Stimulated activated CD4-positive, alpha-beta T cell treated with anti-CD3 and anti-CD28 coated beads, Interleukin-4, amount 100 ng/mL, for 48 hours (primary cell): Measurements from ENCODE around the gene BMAL1.

Experiments used
- DNase-seq, 2 donors: peaks; one replicate each; pipeline ENCODE4 v3.0.0-alpha.2; 2020; ENCODE audit warnings: low read depth in 2 of 2

Gene BMAL1

DNA sequence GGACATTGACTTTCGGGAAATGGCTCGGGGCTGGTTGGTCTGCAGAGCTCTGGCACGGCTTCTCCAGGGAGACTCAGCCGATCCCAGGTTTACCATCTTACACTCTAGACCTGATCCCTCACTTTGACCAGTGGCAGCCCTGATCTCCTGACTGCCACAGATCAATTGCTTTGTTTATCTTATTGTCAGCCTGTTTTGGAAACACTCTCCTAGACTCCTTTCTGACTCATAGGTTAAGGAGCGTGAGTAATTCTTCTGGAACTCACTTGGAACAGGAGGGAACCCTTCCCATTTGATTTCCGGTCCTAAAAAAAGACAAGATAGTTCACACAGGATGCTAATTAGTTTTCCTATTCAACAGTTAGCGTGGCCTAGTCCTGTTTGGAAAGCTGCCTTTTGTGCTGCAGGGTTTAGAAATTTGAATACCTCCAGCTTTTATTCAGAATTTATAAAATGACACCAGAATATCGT is 16.0 kb upstream of the BMAL1 start:
- DNase-seq, result no peak

DNA sequence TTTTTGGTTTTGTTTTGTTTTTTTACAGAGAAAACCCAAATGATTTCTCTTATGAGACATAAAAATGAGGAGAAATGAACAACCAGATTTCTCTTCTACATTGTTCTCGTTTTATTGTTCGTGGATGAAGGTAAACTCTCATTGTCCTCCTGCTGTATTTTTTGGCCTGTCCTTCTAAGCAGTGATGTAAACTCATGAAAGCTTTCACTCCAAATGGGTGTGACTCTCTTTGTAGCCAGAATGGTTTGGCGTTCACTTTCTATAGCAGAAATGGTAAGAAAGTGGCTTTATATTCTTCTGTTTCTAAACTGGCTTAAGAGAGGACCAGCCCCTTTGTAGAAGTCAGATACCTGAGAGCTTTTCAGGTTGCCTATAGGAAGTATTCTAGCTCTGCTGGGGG is 15.5 kb upstream of the BMAL1 start:
- no peak for DNase-seq

DNA sequence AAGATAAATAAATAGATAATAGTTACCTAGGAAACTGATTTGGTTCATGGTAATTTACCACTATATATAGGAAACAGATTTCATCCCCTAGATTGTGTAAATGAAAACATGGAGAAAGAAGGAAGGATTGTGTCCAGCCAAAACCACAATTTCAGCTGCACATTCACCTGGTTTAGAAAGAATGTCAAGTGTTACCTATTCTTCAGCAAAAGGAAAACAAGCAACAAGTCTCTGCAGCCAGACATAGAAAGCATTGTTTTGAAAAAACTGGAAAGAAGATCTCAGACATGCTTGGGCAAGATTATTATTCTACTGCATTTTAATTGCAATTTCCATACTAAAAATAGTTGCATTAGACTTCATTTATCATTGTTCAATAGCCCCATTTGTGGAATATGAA is 8.8 kb upstream of the BMAL1 start:
- no peak for DNase-seq

DNA sequence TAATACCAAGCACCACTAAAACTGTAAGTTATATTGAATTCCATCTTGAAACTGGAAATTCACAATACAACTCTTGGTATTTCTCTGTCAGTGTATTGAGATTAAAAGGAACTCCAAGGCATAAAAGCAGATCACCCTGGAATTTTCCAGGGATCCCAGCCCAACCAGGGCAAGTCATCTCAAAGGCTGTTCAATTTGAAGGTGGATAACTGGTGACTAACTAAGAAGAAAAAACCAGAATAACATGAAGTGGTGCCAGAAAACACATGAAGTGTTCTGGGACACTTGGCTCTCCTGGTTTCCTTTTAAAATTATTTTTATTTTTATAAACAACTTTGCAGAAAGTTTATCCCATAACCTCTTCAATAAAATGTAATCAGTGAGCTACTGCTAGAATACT is 7.8 kb upstream of the BMAL1 start:
- DNase-seq, result no peak

DNA sequence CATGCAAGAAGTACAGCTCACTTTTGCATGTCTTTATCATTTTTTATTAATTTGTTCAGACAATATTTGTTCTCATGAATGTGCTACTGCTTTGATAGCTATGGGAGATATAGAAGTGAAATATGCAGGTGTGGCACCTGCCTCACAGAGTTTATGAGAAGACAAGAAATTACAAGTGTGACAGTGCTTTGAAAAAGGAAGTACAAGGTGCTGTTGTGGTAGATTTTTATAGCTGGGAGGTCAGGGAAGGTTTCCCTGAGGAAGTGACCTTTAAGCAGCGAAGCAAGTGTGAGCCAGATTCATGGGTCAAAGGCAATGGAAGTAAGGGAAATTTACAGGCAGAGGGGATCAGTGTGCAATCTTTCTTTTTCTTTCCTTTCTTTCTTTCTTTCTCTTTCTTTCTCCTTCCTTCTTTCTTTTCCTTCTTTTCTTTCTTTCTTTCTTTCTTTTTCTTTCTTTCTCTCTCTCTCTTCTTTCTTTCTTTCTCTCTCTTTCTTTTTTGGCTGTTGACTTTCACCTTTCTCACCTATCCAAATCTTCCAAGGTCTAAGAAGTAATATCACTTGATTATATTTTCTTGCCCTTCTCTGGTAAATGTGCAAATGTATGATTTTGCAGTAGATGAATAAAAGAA is 6.4 kb upstream of the BMAL1 start:
- DNase-seq, result no peak

DNA sequence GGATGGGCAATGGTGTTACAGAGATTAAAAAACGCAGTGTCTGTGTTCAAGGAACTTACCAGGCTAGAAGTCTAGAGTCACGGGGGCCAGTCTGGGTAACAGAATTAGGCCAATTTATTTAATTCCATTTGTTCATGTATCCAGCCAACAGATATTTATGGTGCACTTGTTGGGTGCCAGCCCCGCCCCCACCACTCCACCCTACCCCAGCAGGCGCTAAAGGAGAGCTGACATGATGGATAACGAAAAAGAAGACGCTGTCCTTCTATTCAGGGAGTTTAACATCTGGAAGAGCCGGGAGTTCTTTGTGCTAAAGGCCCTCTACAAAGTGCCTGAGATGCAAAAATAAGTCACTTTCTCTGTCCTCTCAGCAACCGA is 1.1 kb upstream of the BMAL1 start:
- DNase-seq, result no peak

DNA sequence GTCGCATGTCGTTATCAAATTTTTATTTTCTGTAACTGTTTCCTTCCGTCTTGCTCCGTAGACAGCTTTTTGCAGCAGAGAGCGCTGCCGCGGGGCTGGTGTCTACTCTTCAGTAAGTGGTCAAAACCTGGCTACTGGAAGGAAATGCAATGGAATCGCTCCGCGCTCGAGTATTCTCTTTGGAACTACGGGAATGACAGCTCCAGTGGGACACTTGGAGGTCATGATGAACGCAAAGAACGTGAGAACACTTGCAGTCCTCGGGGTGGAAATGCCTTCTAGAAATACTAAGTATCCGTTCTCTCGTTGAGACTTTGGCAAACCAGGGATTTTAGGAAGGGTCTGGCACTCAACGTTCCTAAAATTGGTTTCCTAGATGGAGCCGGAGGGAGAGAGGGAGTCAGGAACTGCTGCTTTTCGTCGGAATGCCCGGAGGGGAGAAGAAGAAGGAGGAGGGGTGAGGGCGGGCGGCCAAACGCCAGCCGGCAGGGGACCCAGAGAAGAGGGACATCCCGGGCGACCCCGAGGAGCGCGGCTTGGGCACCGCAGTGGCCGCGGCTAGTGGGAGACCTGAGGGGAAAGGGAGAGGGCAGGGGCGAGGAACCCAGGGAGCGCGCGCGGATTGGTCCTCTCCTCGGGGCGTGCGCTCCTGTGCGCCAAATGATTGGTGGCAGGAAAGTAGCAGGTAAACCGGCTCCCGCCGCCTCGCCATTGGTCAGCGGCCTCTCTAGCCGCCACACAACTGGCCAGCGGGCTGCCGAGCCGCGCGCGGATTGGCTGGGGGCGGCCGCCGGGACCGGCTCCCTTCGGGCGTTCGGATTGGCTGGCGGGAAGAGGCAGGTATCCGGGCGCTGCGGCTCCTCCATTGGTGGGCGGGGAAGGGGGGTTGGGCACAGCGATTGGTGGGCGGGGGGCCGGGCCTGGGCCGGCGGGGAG is 490 bp upstream of the BMAL1 start:
- DNase-seq, result peak; percentile 95 to 97

DNA sequence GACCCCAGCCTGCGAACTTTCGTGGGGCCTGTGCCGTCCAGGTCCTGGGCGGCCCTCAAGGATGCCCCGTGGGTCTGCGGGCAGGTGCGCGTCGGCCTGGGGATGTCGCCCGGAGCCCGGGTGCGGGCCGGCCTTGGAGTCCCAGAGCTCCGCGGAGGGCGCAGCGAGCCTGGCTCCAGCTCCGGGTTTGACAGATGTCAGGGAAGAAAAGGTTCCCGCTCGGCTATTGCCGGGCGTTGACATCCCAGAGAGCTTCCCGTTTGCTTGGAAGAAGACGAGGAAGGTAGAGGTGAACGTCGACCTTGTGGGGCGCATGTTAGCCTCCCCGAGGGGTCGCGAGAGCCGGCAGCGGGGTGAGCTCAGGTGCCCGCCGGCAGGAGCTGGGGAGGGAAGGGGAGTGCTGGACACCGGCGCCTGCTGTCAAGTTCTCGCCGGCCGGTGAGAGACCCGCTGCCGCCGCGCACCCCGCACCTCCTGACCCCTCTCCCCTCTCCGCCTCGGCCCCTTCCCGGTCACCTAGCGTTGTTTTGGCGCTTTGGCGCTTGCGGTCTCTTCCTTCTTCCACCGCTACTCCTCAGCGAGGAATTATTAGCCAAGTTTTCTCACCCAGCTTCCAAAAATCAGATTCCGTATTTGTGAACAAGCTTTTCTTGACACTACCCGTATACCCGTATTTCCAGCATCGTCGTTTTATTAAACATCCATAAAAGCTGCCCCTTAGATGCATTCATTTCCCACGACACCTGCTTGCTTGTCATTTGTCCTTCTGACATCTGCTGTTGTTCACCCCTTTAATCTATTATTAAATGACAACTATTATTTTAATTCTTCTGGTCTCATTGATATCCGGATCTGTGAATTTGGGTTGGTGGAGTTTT is 1.3 kb downstream of the BMAL1 start:
- DNase-seq, result peak in 1 of 2 donors; percentile 16

DNA sequence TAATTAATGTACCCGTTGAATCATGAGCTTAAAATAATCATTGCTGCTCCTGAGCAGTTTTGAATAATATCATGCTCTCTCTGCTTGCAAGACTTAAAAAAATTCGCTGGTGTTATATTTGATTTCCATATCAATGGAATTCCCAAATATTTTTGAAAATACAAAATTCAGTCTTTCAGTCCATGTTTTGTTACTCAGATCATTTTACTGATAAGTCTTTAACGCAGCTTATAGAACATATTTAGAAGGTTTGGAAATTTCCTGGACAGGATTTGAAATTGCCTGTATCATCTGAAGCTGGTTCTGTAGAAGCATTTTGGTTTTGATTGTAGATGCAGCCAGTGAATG is 1.9 kb downstream of the BMAL1 start:
- DNase-seq, result no peak

DNA sequence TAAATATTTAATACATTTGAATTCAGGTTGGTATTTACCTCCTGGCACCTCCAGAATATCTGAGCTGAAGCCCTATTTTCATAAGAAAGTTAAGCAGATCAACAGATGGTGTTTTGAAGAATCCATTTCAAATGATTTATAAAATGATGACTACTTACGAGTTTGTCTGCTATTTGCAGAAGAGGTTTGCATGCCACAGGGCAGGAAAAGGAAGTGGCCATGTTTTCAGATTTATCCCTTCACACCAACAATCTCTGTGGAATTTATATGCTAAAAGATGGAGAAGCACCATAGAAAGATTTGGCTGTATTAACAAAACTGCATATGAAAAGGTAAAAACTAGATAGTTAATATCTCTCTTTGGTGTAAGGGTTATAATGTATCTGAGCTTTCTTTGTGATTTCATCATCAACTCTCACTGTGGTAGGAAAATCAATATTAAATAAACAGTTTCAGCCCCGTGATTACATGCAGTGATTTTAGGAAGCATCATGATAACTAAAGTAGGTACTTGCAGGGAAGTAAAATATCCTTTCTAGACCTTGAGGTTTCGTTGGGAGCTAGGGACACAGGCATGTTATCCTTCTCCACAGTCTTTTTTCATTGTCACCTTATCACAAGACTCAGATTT is 2.6 kb downstream of the BMAL1 start:
- DNase-seq, result no peak

DNA sequence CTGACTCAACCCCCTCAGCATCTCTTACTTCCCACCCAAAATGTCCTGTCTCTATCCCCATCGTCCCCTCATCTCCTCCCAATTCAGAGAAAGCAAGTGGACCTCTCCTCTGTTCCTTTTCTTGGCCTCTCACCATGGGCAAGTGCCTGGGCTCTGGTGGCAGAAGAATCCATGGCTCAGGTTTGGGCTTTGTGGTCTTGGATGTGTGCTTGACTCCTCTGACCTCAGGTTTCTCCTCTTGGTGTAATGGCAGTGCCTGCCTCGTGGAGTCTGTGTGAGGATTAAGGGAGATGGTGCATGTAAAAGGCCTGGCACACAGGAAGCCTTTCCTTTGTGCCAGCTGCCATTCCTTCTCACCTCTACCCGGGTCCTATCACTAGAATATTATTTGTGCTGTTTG is 3.2 kb downstream of the BMAL1 start:
- no peak for DNase-seq

DNA sequence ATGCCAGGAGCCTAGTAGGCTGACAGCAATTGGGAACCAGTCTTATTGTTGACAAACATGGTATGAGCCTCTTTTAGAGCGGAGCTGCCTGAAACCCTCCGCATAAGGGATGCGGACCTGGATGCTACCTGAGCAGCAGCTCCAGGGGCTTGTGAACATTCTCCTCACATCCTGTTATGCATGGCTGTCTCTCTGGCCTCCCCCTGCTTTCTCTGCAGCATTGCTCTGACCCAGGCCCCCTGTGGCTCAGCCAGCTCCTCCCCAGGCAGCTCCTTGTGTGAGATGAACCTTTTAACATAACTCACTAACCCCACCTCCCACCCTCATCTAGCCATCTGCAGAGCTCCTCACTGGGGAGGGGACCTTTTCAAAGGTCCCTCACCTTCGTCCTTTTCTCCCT is 6.0 kb downstream of the BMAL1 start:
- no peak for DNase-seq

DNA sequence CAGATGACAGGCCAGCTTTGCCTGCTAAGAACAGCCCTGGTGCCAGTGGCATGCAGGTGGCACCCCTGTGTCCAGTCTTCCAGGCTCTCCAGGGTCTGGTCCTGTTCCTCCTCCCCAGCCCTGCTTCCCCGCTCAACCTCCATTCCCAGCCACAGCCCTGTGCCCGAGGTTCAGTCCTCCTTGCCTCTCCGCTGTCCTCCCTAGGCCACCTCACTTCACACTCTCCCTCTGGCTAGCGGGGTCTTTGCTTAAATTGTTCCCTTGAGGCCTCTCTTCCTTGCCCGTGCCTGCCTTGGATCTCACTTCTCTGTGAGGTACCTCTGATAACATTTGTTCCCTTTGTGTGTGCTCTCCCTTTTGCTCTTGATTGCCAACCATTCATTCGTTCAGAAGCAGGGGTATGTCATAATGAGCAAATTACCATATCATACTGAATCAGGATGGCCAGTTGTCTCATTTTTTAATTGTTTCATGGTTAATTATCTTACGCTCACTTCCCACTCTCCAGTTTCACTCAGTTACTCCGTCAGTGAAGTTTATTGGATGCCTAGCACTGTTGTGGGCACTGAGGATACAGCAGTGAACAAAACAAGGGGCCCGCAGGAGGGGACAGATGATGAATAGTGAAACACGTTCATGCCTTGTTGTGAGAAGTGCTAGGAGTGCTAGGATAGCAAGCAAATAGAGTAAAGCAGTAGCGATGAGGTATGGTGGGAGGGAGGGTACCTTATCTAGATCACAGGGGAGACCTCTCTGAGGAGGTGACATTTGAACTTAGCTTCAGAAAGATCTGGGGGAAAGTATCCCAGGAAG is 7.4 kb downstream of the BMAL1 start:
- no peak for DNase-seq

DNA sequence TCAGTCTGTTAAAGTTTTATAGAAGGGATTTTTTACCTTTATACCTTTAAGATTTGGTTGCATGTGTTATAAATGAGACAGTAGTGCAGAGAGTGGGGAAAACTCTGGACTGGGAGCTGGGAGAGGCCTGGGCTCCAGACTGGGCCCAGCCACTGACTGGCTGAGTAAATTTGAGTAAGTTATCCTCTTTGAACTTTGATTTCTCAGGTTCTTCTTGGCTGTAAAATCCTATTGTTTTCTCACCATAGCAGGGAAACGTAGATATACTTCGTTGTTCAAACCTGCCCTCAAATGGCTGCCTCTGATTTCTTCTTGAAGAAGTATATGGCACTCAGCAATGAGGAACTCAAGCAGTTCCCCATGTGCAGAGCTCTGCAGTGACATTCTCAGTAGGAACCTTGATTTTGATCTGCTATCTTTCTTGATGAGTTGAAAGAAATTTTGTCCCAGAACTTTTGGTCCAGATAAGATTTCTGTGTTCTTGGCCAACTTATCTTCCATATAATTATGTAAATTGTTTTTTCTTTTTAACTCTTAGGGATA is 8.8 kb downstream of the BMAL1 start:
- no peak for DNase-seq

DNA sequence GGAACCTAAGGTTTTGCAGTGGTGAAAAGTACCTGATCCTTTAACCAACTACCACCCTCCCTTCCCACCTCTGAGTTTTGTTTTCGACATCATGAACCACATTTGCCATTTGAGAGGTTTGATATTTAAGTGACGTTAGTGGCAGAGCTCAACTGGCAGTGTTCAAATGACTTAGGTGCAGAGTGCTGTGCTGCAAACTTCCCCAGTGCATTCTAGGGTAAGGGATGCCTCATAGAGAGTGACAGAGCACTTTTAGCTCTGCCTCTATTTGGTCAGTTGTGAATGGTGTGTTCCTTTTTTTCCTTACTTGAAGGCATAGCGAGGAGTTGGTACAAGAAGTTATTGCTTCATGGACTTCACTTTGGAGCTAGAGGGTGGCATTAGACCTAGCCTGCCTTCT is 9.4 kb downstream of the BMAL1 start:
- DNase-seq, result no peak

DNA sequence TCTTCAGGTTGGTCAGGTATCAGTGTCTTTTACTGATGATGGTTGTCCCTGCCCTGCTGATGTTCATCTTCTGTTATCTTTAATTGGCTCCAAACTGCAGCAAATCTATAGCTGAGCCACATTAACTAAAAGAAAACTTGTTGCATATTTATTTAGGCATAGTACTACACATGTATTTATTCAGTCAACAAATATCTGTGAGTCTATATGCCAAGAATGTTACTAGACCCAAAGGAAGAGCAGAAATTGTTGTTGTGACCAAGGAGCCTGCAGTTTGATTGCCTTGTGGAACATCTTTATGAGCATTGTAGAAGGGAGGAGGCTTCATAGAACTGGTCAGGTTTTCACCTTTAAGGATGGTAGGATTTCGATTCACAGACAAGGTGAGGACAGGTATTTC is 10.1 kb downstream of the BMAL1 start:
- DNase-seq, result no peak

DNA sequence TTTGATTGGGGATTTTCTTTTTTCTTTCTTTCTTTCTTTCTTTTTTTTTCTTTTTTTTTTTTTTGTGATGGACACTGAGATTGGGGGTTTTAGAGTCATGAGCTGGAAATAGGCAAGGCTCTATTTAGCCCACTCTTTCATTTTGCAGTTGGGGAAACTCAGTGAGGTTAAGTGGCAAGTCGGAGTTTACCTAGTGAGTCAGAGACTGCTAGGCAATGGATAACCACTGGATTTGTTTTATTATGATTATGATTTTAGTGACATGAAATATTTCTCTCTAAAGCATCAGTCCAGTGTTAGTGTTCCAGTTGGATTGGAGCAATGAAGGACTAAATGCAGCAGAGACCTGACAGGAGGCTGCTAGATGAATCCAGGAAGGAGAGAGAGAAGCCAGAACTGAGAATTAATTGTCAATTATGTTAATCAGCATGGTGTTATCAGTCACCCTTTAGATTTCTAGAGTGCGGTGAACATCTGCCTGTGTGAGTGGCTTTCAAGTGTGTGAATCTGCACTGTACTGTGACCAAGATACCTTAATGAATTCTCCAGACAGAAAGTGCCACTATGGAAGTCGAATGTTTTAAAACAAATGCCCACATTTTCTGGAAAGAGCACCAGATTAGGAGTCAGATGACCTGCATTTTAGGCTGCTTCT is 10.9 kb downstream of the BMAL1 start:
- no peak for DNase-seq

DNA sequence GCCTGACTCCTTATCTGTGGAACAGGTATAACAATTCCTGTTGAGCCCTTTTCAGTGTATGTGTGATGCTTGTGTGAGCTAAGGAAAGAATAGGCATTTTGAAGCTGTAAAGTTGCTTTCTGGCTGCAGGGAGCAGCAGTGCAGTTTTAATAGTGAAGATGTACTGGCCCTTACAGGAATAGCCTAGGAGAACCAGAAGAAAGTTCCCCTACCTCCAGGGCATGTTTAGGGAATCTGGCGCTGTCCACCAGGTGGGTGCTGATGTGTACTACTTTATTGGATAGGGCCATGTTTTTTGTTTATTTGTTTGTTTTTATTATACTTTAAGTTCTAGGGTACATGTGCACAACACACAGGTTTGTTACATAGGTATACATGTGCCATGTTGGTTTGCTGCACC is 11.5 kb downstream of the BMAL1 start:
- DNase-seq, result no peak

DNA sequence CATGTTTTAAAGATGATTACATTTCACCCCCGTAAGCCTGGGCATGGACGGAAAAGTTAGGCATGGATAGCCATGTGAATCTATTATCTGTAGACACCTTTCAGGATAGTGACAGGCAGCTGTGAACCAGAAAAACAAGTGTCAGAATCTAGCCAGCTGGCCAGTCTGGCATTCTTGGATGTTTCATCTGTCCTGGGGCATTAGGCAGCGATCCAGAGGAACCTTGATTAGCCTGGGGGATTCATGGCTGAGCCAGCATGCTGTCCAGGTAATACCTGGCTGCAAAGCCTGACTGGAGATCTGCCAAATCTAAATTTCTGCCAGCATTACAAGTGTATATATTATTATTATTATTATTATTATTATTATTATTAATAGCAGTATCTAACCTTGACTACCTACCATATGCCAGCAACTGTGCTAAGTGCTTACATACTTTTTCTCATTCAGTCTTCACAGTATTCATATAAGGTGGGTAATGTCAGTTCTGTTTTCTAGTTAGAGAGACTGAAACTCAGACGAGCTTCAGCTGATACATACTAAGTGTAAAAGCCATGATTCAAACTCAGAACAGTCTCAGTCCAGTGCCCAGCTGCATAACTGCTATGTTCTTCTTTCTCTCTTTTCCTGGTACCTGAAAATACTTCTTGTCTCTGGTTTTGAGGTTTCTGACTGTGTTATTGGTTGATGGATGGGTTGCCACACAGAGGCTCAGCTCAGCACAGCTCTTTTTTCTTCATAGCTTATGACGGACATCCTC is 12.8 kb downstream of the BMAL1 start:
- no peak for DNase-seq

DNA sequence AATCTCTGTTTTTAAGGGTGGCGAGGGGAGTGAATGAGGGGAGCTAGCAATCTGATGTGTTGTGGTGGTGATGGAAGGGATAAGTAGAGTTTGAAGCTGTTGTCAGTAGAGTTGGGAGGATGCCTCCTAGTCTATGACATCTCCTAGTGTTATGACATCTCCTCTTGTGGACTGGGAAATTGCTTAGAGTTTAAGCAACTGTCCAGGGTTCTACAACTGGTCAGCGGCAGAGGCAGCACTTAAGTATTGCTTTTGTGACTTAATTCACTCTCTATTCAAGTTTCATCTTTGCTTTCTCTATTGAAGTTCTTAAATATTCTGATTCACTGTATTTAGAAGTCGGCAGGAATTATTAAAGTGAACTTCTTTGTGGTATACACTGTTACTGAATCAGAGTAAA is 13.8 kb downstream of the BMAL1 start:
- DNase-seq, result no peak
